ENCODE data around the gene PTPRCAP. TPM values are rescaled to one million over a fixed set of nuclear protein-coding genes. Genes with fewer than 3 reads are reported as not detected.

PTPRCAP gene
- total and polyA plus RNA-seq, 4 donors, result 8.8 to 19.0 (median 12.3) TPM

Small RNA genes lying within 50 kb of the gene (small RNA-seq; reads per million reads assigned to genes)
- not detected for gene RNU6-1238P (ENCODE audit: low replicate concordance)

Other genes with a start within 250 kb of the PTPRCAP start
- 10 to 100 TPM; 37.1 to 99.8 TPM for gene GRK2, start 171.2 kb downstream of the PTPRCAP start, total RNA-seq
- 100 to 1,000 TPM in 1 of 2 donors, 10 to 100 TPM in 1; 95.2 to 130 TPM for gene GRK2, start 171.2 kb downstream of the PTPRCAP start, polyA plus RNA-seq
- gene ANKRD13D, start 148.4 kb downstream of the PTPRCAP start, total RNA-seq, result 10 to 100 TPM; 35.9 to 86.2 TPM
- gene ANKRD13D, start 148.4 kb downstream of the PTPRCAP start, polyA plus RNA-seq, result 10 to 100 TPM; 55.8 to 65.3 TPM
- gene SSH3, start 134.2 kb downstream of the PTPRCAP start, total RNA-seq, result 10 to 100 TPM; 31.4 to 42.7 TPM
- 10 to 100 TPM; 19.0 to 23.0 TPM for gene SSH3, start 134.2 kb downstream of the PTPRCAP start, polyA plus RNA-seq
- 10 to 100 TPM; 27.4 to 99.6 TPM for gene POLD4, start 84.1 kb downstream of the PTPRCAP start, total RNA-seq
- 100 to 1,000 TPM; 103 to 183 TPM for gene POLD4, start 84.1 kb downstream of the PTPRCAP start, polyA plus RNA-seq
- 1 to 10 TPM; 3.5 to 9.8 TPM for gene CLCF1, start 64.1 kb downstream of the PTPRCAP start, total RNA-seq
- 1 to 10 TPM; 7.6 to 10.0 TPM for gene CLCF1, start 64.1 kb downstream of the PTPRCAP start, polyA plus RNA-seq
- 10 to 100 TPM; 19.7 to 35.9 TPM for gene RAD9A, start 45.7 kb downstream of the PTPRCAP start, total RNA-seq
- gene RAD9A, start 45.7 kb downstream of the PTPRCAP start, polyA plus RNA-seq, result 10 to 100 TPM; 14.1 to 22.8 TPM
- gene PPP1CA, start 35.8 kb downstream of the PTPRCAP start, total RNA-seq, result 100 to 1,000 TPM in 1 of 2 donors, 10 to 100 TPM in 1; 87.2 to 175 TPM
- 100 to 1,000 TPM; 138 to 178 TPM for gene PPP1CA, start 35.8 kb downstream of the PTPRCAP start, polyA plus RNA-seq
- gene TBC1D10C, start 33.6 kb downstream of the PTPRCAP start, total RNA-seq, result 10 to 100 TPM in 1 of 2 donors, 1 to 10 TPM in 1; 3.2 to 21.3 TPM
- 10 to 100 TPM; 15.8 to 19.7 TPM for gene TBC1D10C, start 33.6 kb downstream of the PTPRCAP start, polyA plus RNA-seq
- gene CARNS1, start 22.0 kb downstream of the PTPRCAP start, total RNA-seq, result 1 to 10 TPM; 1.2 to 1.7 TPM
- gene CARNS1, start 22.0 kb downstream of the PTPRCAP start, polyA plus RNA-seq, result 1 to 10 TPM in 1 of 2 donors, under 1 TPM in 1; 0.15 to 1.5 TPM
- gene RPS6KB2, start 9.2 kb downstream of the PTPRCAP start, total RNA-seq, result 10 to 100 TPM; 26.3 to 56.8 TPM
- 10 to 100 TPM; 55.7 to 69.5 TPM for gene RPS6KB2, start 9.2 kb downstream of the PTPRCAP start, polyA plus RNA-seq
- 100 to 1,000 TPM in 1 of 2 donors, 10 to 100 TPM in 1; 65.6 to 147 TPM for gene CORO1B, start 5.8 kb upstream of the PTPRCAP start, total RNA-seq
- gene CORO1B, start 5.8 kb upstream of the PTPRCAP start, polyA plus RNA-seq, result 100 to 1,000 TPM; 108 to 130 TPM
- not detected for gene GPR152, start 15.0 kb upstream of the PTPRCAP start, total RNA-seq
- gene GPR152, start 15.0 kb upstream of the PTPRCAP start, polyA plus RNA-seq, result under 1 TPM in 1 of 2 donors, not detected in 1; 0.06 TPM
- 1 to 10 TPM; 2.1 to 5.3 TPM for gene CABP4, start 17.7 kb upstream of the PTPRCAP start, total RNA-seq
- gene CABP4, start 17.7 kb upstream of the PTPRCAP start, polyA plus RNA-seq, result 1 to 10 TPM in 1 of 2 donors, under 1 TPM in 1; 0.96 to 2.5 TPM
- gene TMEM134, start 31.6 kb upstream of the PTPRCAP start, total RNA-seq, result 10 to 100 TPM; 32.5 to 84.2 TPM
- 10 to 100 TPM; 82.0 to 91.4 TPM for gene TMEM134, start 31.6 kb upstream of the PTPRCAP start, polyA plus RNA-seq
- gene AIP, start 45.3 kb upstream of the PTPRCAP start, total RNA-seq, result 10 to 100 TPM; 60.0 to 64.8 TPM
- gene AIP, start 45.3 kb upstream of the PTPRCAP start, polyA plus RNA-seq, result 100 to 1,000 TPM in 1 of 2 donors, 10 to 100 TPM in 1; 82.8 to 126 TPM
- 10 to 100 TPM; 36.4 to 67.3 TPM for gene PITPNM1, start 67.7 kb upstream of the PTPRCAP start, total RNA-seq
- 10 to 100 TPM; 23.2 to 36.2 TPM for gene PITPNM1, start 67.7 kb upstream of the PTPRCAP start, polyA plus RNA-seq
- 100 to 1,000 TPM in 1 of 2 donors, 10 to 100 TPM in 1; 21.7 to 128 TPM for gene CDK2AP2, start 70.5 kb upstream of the PTPRCAP start, total RNA-seq
- 100 to 1,000 TPM; 114 to 149 TPM for gene CDK2AP2, start 70.5 kb upstream of the PTPRCAP start, polyA plus RNA-seq
- not detected for gene CABP2, start 85.8 kb upstream of the PTPRCAP start, total RNA-seq
- not detected for gene CABP2, start 85.8 kb upstream of the PTPRCAP start, polyA plus RNA-seq
- 100 to 1,000 TPM; 632 to 928 TPM for gene GSTP1, start 146.1 kb upstream of the PTPRCAP start, total RNA-seq
- 1,000 to 10,000 TPM; 1,119 to 2,206 TPM for gene GSTP1, start 146.1 kb upstream of the PTPRCAP start, polyA plus RNA-seq
- gene NDUFV1, start 169.3 kb upstream of the PTPRCAP start, total RNA-seq, result 100 to 1,000 TPM; 144 to 191 TPM
- 100 to 1,000 TPM; 113 to 137 TPM for gene NDUFV1, start 169.3 kb upstream of the PTPRCAP start, polyA plus RNA-seq
- 10 to 100 TPM in 1 of 2 donors, 1 to 10 TPM in 1; 6.3 to 19.9 TPM for gene NUDT8, start 192.3 kb upstream of the PTPRCAP start, total RNA-seq
- 10 to 100 TPM; 12.1 to 22.3 TPM for gene NUDT8, start 192.3 kb upstream of the PTPRCAP start, polyA plus RNA-seq
- not detected for gene TBX10, start 202.1 kb upstream of the PTPRCAP start, total RNA-seq
- not detected for gene TBX10, start 202.1 kb upstream of the PTPRCAP start, polyA plus RNA-seq
- under 1 TPM in 1 of 2 donors, not detected in 1; 0.58 TPM for gene ACY3, start 213.0 kb upstream of the PTPRCAP start, total RNA-seq
- gene ACY3, start 213.0 kb upstream of the PTPRCAP start, polyA plus RNA-seq, result under 1 TPM; 0.42 to 0.73 TPM
- 1 to 10 TPM; 2.4 to 4.8 TPM for gene ALDH3B2, start 236.9 kb upstream of the PTPRCAP start, total RNA-seq
- 1 to 10 TPM; 1.1 to 2.6 TPM for gene ALDH3B2, start 236.9 kb upstream of the PTPRCAP start, polyA plus RNA-seq